Measurements from ENCODE around the gene CDIPT.

CDIPT gene

GRCh38 chr16:29860218-29860617 is 2.8 kb downstream of the CDIPT start:
- in situ Hi-C loops (cut with MboI; ENCODE audit: low sequenced_read_pairs) = no loop called here

- in situ Hi-C loops (cut with MboI; ENCODE audit: low sequenced_read_pairs) = no loop called here
Observed at GRCh38 chr16:29858974-29859373, 4.1 kb downstream of the CDIPT start.

- in situ Hi-C loops (cut with MboI; ENCODE audit: low sequenced_read_pairs) = no loop called here
Observed at GRCh38 chr16:29858149-29858849, 4.7 kb downstream of the CDIPT start.

- in situ Hi-C loops (cut with MboI; ENCODE audit: low sequenced_read_pairs) = no loop called here
Observed at GRCh38 chr16:29857133-29857760, 5.8 kb downstream of the CDIPT start.

- in situ Hi-C loops (cut with MboI; ENCODE audit: low sequenced_read_pairs) = no loop called here
Observed at GRCh38 chr16:29854520-29855100, 8.4 kb downstream of the CDIPT start.

GRCh38 chr16:29852654-29853053 is 10.4 kb downstream of the CDIPT start:
- in situ Hi-C loops (cut with MboI; ENCODE audit: low sequenced_read_pairs) = no loop called here

- in situ Hi-C loops (cut with MboI; ENCODE audit: low sequenced_read_pairs) = no loop called here
Observed at GRCh38 chr16:29850998-29851397, 12.0 kb downstream of the CDIPT start.

- in situ Hi-C loops (cut with MboI; ENCODE audit: low sequenced_read_pairs) = no loop called here
Observed at GRCh38 chr16:29849505-29849904, 13.5 kb downstream of the CDIPT start.

- in situ Hi-C loops (cut with MboI; ENCODE audit: low sequenced_read_pairs) = no loop called here
Observed at GRCh38 chr16:29848420-29849297, 14.4 kb downstream of the CDIPT start.

GRCh38 chr16:29845656-29846055 is 17.4 kb downstream of the CDIPT start:
- in situ Hi-C loops (cut with MboI; ENCODE audit: low sequenced_read_pairs) = no loop called here

- in situ Hi-C loops (cut with MboI; ENCODE audit: low sequenced_read_pairs) = no loop called here
Observed at GRCh38 chr16:29844575-29845331, 18.3 kb downstream of the CDIPT start.

- in situ Hi-C loops (cut with MboI; ENCODE audit: low sequenced_read_pairs) = no loop called here
Observed at GRCh38 chr16:29843931-29844330, 19.1 kb downstream of the CDIPT start.

- in situ Hi-C loops (cut with MboI; ENCODE audit: low sequenced_read_pairs) = no loop called here
Observed at GRCh38 chr16:29842732-29843346, 20.2 kb downstream of the CDIPT start.

- in situ Hi-C loops (cut with MboI; ENCODE audit: low sequenced_read_pairs) = no loop called here
Observed at GRCh38 chr16:29841631-29842030, 21.4 kb downstream of the CDIPT start.

GRCh38 chr16:29840240-29840639 is 22.8 kb downstream of the CDIPT start:
- in situ Hi-C loops (cut with MboI; ENCODE audit: low sequenced_read_pairs) = no loop called here

- in situ Hi-C loops (cut with MboI; ENCODE audit: low sequenced_read_pairs) = no loop called here
Observed at GRCh38 chr16:29839822-29840221, 23.2 kb downstream of the CDIPT start.

- in situ Hi-C loops (cut with MboI; ENCODE audit: low sequenced_read_pairs) = no loop called here
Observed at GRCh38 chr16:29837841-29838240, 25.2 kb downstream of the CDIPT start.

- in situ Hi-C loops (cut with MboI; ENCODE audit: low sequenced_read_pairs) = no loop called here
Observed at GRCh38 chr16:29836623-29837022, 26.4 kb downstream of the CDIPT start.

GRCh38 chr16:29835926-29836325 is 27.1 kb downstream of the CDIPT start:
- in situ Hi-C loops (cut with MboI; ENCODE audit: low sequenced_read_pairs) = no loop called here

- in situ Hi-C loops (cut with MboI; ENCODE audit: low sequenced_read_pairs) = no loop called here
Observed at GRCh38 chr16:29834079-29834478, 28.9 kb downstream of the CDIPT start.

Data from HL-60/S4 treated with phorbol 12-myristate 13-acetate at 8.2 ng/mL for 4 days and 3 days (cell line).